HEK293 (cell line): Measurements from ENCODE around the gene MYO1B.

ENCODE experiments used
- HOXA7 ChIP-seq: sonication (generic); formaldehyde crosslinking; IDR thresholded peaks from 2 replicates; pipeline ENCODE4 v1.8.1; 2022; ENCODE audit warnings: missing genetic modification reagents, borderline replicate concordance
- SCRT1 ChIP-seq: fragments of 450-650 bp; formaldehyde crosslinking; IDR thresholded peaks from 2 replicates; pipeline ENCODE4 v1.5.1; 2016; ENCODE audit warnings: missing biosample characterization, missing genetic modification characterization, borderline replicate concordance
- SP3 ChIP-seq: fragments of 450-650 bp; formaldehyde crosslinking; IDR thresholded peaks from 2 replicates; pipeline ENCODE4 v1.5.1; 2016; ENCODE audit warnings: missing biosample characterization, missing genetic modification characterization
- ZFP69B ChIP-seq: fragments of 450-650 bp; formaldehyde crosslinking; IDR thresholded peaks from 2 replicates; pipeline ENCODE4 v1.5.1; 2016; ENCODE audit warnings: missing biosample characterization, missing genetic modification characterization
- ZNF146 ChIP-seq: fragments of 450-650 bp; formaldehyde crosslinking; IDR thresholded peaks from 2 replicates; pipeline ENCODE4 v1.5.1; 2016; ENCODE audit warnings: missing biosample characterization, missing genetic modification characterization
- ZNF169 ChIP-seq: fragments of 450-650 bp; formaldehyde crosslinking; IDR thresholded peaks from 2 replicates; pipeline ENCODE4 v1.5.1; 2016; ENCODE audit warnings: missing biosample characterization, missing genetic modification characterization
- ZNF184 ChIP-seq: fragments of 450-650 bp; IDR thresholded peaks from 2 replicates; pipeline ENCODE4 v1.5.1; 2018; ENCODE audit warnings: missing biosample characterization, mild to moderate bottlenecking, missing genetic modification characterization
- ZNF274 ChIP-seq, 2 experiments: fragments of 200-500 bp in 1 of 2; fragments of 450-650 bp in 1 of 2; sonication (Bioruptor generic) in 1 of 2; formaldehyde crosslinking in 1 of 2; IDR thresholded peaks; 2 replicates each; pipeline versions ENCODE4 v1.5.1 to v1.6.1; 2014 to 2016; ENCODE audit warnings: borderline replicate concordance in 1 of 2, inconsistent platforms in 1 of 2, low read length in 1 of 2, missing biosample characterization in 1 of 2, missing genetic modification characterization in 1 of 2
- ZNF335 ChIP-seq: fragments of 450-650 bp; formaldehyde crosslinking; conservative IDR thresholded peaks from 2 replicates; pipeline ENCODE4 v1.5.1; 2016; ENCODE audit warnings: missing biosample characterization, missing genetic modification characterization
- ZNF350 ChIP-seq: fragments of 450-650 bp; formaldehyde crosslinking; IDR thresholded peaks from 2 replicates; pipeline ENCODE4 v1.5.0; 2017; ENCODE audit warnings: missing biosample characterization, mild to moderate bottlenecking, missing genetic modification characterization
- ZNF514 ChIP-seq: fragments of 450-650 bp; formaldehyde crosslinking; IDR thresholded peaks from 2 replicates; pipeline ENCODE4 v1.5.1; 2016; ENCODE audit warnings: missing biosample characterization, missing genetic modification characterization
- ZNF558 ChIP-seq: fragments of 450-650 bp; formaldehyde crosslinking; IDR thresholded peaks from 2 replicates; pipeline ENCODE4 v1.5.1; 2016; ENCODE audit warnings: missing biosample characterization, missing genetic modification characterization
- ZNF571 ChIP-seq: fragments of 450-650 bp; formaldehyde crosslinking; IDR thresholded peaks from 2 replicates; pipeline ENCODE4 v1.5.0; 2017; ENCODE audit warnings: missing biosample characterization, missing genetic modification characterization
- ZNF654 ChIP-seq: fragments of 450-650 bp; formaldehyde crosslinking; IDR thresholded peaks from 2 replicates; pipeline ENCODE4 v1.5.1; 2016; ENCODE audit warnings: low read depth, missing biosample characterization, missing genetic modification characterization
- ZNF658 ChIP-seq: fragments of 450-650 bp; formaldehyde crosslinking; IDR thresholded peaks from 2 replicates; pipeline ENCODE4; 2016; ENCODE audit warnings: missing biosample characterization, missing genetic modification characterization
- ZNF791 ChIP-seq: fragments of 450-650 bp; formaldehyde crosslinking; IDR thresholded peaks from 2 replicates; pipeline ENCODE4 v1.5.1; 2016; ENCODE audit warnings: missing biosample characterization, missing genetic modification characterization
- ZSCAN16 ChIP-seq: fragments of 450-650 bp; formaldehyde crosslinking; IDR thresholded peaks from 2 replicates; pipeline ENCODE4 v1.5.1; 2016; ENCODE audit warnings: missing biosample characterization, missing genetic modification characterization
- ZSCAN30 ChIP-seq: fragments of 450-650 bp; IDR thresholded peaks from 2 replicates; pipeline ENCODE4 v1.5.1; 2018; ENCODE audit warnings: missing biosample characterization, mild to moderate bottlenecking, missing genetic modification characterization, moderate library complexity
- TF ChIP-seq, protein P1 (sequence below): fragments of 450-650 bp; formaldehyde crosslinking; IDR thresholded peaks from 2 replicates; pipeline ENCODE4 v1.5.1; 2016; ENCODE audit warnings: missing biosample characterization, missing genetic modification characterization
- TF ChIP-seq, protein P2 (sequence below): sonication (generic); formaldehyde crosslinking; IDR thresholded peaks from 2 replicates; pipeline ENCODE4 v1.8.1; 2022; ENCODE audit warnings: mild to moderate bottlenecking, moderate library complexity, missing genetic modification reagents
- TF ChIP-seq, protein P3 (sequence below): fragments of 450-650 bp; formaldehyde crosslinking; IDR thresholded peaks from 2 replicates; pipeline ENCODE4 v1.5.1; 2016; ENCODE audit warnings: missing biosample characterization, missing genetic modification characterization, low read depth
- TF ChIP-seq, protein P4 (sequence below): fragments of 450-650 bp; formaldehyde crosslinking; IDR thresholded peaks from 2 replicates; pipeline ENCODE4 v1.5.1; 2016; ENCODE audit warnings: missing biosample characterization, missing genetic modification characterization
- TF ChIP-seq, protein P5 (sequence below): fragments of 450-650 bp; formaldehyde crosslinking; IDR thresholded peaks from 2 replicates; pipeline ENCODE4 v1.5.1; 2017; ENCODE audit warnings: missing biosample characterization, mild to moderate bottlenecking, missing genetic modification characterization, moderate library complexity
- TF ChIP-seq, protein P6 (sequence below): fragments of 450-650 bp; formaldehyde crosslinking; IDR thresholded peaks from 2 replicates; pipeline ENCODE4 v1.5.1; 2017; ENCODE audit warnings: missing biosample characterization, missing genetic modification characterization
- TF ChIP-seq, protein P7 (sequence below): fragments of 450-650 bp; formaldehyde crosslinking; IDR thresholded peaks from 2 replicates; pipeline ENCODE4 v1.5.1; 2016; ENCODE audit warnings: missing biosample characterization, missing genetic modification characterization
- TF ChIP-seq, protein P8 (sequence below): fragments of 450-650 bp; formaldehyde crosslinking; IDR thresholded peaks from 2 replicates; pipeline ENCODE4 v1.5.1; 2016; ENCODE audit warnings: missing biosample characterization, missing genetic modification characterization

Gene MYO1B

DNA sequence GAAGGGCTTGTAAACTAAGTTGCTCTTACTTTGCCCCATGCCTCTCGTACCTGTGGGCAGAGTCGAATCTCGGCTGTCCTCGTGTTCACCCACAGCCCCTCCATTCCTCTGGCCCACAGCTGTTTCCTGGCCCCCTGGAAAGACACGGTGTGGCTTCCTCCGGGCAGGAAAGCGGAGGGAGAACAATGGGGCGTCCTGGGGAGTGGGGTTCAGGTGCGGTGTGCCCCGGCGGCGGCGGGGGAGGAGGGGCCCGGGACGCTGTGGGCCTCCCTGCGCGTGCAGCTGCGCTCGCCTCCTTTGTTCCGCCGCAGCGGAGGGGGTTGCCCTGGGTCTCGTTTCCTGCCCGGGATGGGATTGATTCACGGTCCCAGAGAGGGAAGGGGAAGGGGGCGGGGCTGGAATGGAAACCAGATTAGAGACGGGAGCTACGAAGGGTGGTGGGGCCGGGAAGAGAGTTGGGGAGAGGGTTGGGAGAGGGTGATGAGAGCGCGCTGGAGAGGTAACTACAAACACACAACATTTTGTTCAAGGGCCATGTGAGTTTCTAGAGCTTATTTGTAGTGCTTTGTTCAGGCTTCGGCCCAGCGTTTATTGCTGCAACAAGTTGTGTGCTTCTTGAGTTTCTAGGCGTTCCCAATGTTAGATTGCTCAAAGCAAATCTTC is 796 bp downstream of the MYO1B start (continued):
- TF ChIP-seq, protein P1, sequence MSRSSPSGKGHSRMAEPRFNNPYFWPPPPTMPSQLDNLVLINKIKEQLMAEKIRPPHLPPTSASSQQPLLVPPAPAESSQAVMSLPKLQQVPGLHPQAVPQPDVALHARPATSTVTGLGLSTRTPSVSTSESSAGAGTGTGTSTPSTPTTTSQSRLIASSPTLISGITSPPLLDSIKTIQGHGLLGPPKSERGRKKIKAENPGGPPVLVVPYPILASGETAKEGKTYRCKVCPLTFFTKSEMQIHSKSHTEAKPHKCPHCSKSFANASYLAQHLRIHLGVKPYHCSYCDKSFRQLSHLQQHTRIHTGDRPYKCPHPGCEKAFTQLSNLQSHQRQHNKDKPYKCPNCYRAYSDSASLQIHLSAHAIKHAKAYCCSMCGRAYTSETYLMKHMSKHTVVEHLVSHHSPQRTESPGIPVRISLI: no peak
- TF ChIP-seq ZSCAN30 (no peak), ZFP69B (peak; percentile 71), ZNF274 (IDR thresholded peaks at IDR 0.05; ENCODE audit: low read length) (no peak), ZNF274 (tag by site-specific recombination; IDR thresholded peaks at IDR 0.05; ENCODE audit: borderline replicate concordance) (no peak), ZNF654 (tag by site-specific recombination) (no peak), SCRT1 (tag by site-specific recombination) (no peak; the same call in 1 of the 2 replicates), ZNF791 (tag by site-specific recombination) (no peak), ZSCAN16 (tag by site-specific recombination) (no peak), SP3 (peak; percentile 41; the same call in 1 of the 2 replicates), ZNF571 (no peak), ZNF350 (no peak), ZNF658 (tag by site-specific recombination) (no peak), ZNF514 (tag by site-specific recombination) (no peak), ZNF184 (tag by site-specific recombination) (no peak), ZNF558 (tag by site-specific recombination) (no peak), HOXA7 (CRISPR knock-in tag) (no peak), ZNF169 (tag by site-specific recombination) (no peak), ZNF335 (tag by site-specific recombination) (peak; percentile 74), ZNF146 (tag by site-specific recombination) (no peak)
- TF ChIP-seq, protein P2, sequence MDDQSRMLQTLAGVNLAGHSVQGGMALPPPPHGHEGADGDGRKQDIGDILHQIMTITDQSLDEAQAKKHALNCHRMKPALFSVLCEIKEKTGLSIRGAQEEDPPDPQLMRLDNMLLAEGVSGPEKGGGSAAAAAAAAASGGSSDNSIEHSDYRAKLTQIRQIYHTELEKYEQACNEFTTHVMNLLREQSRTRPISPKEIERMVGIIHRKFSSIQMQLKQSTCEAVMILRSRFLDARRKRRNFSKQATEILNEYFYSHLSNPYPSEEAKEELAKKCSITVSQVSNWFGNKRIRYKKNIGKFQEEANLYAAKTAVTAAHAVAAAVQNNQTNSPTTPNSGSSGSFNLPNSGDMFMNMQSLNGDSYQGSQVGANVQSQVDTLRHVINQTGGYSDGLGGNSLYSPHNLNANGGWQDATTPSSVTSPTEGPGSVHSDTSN (CRISPR knock-in tag): no peak; the same call in 1 of the 2 replicates
- TF ChIP-seq, protein P3, sequence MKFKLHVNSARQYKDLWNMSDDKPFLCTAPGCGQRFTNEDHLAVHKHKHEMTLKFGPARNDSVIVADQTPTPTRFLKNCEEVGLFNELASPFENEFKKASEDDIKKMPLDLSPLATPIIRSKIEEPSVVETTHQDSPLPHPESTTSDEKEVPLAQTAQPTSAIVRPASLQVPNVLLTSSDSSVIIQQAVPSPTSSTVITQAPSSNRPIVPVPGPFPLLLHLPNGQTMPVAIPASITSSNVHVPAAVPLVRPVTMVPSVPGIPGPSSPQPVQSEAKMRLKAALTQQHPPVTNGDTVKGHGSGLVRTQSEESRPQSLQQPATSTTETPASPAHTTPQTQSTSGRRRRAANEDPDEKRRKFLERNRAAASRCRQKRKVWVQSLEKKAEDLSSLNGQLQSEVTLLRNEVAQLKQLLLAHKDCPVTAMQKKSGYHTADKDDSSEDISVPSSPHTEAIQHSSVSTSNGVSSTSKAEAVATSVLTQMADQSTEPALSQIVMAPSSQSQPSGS (tag by site-specific recombination): no peak
- TF ChIP-seq, protein P4, sequence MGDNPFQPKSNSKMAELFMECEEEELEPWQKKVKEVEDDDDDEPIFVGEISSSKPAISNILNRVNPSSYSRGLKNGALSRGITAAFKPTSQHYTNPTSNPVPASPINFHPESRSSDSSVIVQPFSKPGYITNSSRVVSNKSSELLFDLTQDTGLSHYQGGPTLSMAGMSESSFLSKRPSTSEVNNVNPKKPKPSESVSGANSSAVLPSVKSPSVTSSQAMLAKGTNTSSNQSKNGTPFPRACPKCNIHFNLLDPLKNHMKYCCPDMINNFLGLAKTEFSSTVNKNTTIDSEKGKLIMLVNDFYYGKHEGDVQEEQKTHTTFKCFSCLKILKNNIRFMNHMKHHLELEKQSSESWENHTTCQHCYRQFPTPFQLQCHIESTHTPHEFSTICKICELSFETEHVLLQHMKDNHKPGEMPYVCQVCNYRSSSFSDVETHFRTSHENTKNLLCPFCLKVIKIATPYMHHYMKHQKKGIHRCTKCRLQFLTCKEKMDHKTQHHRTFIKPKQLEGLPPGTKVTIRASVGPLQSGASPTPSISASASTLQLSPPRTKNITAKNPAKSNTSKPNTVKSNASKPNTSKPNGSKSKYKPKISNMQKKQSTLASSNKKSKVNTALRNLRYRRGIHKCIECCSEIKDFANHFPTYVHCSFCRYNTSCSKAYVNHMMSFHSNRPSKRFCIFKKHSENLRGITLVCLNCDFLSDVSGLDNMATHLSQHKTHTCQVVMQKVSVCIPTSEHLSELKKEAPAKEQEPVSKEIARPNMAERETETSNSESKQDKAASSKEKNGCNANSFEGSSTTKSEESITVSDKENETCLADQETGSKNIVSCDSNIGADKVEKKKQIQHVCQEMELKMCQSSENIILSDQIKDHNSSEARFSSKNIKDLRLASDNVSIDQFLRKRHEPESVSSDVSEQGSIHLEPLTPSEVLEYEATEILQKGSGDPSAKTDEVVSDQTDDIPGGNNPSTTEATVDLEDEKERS (tag by site-specific recombination): no peak
- TF ChIP-seq, protein P5, sequence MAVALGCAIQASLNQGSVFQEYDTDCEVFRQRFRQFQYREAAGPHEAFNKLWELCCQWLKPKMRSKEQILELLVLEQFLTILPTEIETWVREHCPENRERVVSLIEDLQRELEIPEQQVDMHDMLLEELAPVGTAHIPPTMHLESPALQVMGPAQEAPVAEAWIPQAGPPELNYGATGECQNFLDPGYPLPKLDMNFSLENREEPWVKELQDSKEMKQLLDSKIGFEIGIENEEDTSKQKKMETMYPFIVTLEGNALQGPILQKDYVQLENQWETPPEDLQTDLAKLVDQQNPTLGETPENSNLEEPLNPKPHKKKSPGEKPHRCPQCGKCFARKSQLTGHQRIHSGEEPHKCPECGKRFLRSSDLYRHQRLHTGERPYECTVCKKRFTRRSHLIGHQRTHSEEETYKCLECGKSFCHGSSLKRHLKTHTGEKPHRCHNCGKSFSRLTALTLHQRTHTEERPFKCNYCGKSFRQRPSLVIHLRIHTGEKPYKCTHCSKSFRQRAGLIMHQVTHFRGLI: no peak
- TF ChIP-seq, protein P6, sequence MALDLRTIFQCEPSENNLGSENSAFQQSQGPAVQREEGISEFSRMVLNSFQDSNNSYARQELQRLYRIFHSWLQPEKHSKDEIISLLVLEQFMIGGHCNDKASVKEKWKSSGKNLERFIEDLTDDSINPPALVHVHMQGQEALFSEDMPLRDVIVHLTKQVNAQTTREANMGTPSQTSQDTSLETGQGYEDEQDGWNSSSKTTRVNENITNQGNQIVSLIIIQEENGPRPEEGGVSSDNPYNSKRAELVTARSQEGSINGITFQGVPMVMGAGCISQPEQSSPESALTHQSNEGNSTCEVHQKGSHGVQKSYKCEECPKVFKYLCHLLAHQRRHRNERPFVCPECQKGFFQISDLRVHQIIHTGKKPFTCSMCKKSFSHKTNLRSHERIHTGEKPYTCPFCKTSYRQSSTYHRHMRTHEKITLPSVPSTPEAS (tag by site-specific recombination): no peak
- TF ChIP-seq, protein P7, sequence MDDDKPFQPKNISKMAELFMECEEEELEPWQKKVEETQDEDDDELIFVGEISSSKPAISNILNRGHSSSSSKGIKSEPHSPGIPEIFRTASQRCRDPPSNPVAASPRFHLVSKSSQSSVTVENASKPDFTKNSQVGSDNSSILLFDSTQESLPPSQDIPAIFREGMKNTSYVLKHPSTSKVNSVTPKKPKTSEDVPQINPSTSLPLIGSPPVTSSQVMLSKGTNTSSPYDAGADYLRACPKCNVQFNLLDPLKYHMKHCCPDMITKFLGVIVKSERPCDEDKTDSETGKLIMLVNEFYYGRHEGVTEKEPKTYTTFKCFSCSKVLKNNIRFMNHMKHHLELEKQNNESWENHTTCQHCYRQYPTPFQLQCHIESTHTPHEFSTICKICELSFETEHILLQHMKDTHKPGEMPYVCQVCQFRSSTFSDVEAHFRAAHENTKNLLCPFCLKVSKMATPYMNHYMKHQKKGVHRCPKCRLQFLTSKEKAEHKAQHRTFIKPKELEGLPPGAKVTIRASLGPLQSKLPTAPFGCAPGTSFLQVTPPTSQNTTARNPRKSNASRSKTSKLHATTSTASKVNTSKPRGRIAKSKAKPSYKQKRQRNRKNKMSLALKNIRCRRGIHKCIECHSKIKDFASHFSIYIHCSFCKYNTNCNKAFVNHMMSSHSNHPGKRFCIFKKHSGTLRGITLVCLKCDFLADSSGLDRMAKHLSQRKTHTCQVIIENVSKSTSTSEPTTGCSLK: no peak
- TF ChIP-seq, protein P8, sequence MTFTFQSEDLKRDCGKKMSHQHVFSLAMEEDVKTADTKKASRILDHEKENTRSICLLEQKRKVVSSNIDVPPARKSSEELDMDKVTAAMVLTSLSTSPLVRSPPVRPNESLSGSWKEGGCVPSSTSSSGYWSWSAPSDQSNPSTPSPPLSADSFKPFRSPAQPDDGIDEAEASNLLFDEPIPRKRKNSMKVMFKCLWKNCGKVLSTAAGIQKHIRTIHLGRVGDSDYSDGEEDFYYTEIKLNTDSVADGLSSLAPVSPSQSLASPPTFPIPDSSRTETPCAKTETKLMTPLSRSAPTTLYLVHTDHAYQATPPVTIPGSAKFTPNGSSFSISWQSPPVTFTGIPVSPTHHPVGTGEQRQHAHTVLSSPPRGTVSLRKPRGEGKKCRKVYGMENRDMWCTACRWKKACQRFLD (tag by site-specific recombination): no peak
